Vagina (tissue), 2 donors: ENCODE results near the gene RDH14.

Experiments used
- CTCF ChIP-seq, 3 experiments: fragments of 450-650 bp in 2 of 3; fragments of 200-600 bp in 1 of 3; sonication (generic) in 1 of 3; IDR thresholded peaks; one replicate each; pipeline ENCODE4 v1.5.1; 2017 to 2019; ENCODE audit warnings: antibody characterized with exemption in 3 of 3, mild to moderate bottlenecking in 2 of 3, moderate library complexity in 2 of 3
- POLR2A ChIP-seq, 2 donors: fragments of 450-650 bp; IDR thresholded peaks; one replicate each; pipeline ENCODE4 v1.6.1; 2017; ENCODE audit warnings: antibody characterized with exemption in 2 of 2, mild to moderate bottlenecking in 2 of 2, moderate library complexity in 2 of 2
- POLR2AphosphoS5 ChIP-seq, 2 donors: sonication (generic); formaldehyde crosslinking; IDR thresholded peaks; one replicate each; pipeline ENCODE4 v1.9.0; 2017; ENCODE audit warnings: antibody characterized with exemption in 2 of 2, mild to moderate bottlenecking in 2 of 2, low read depth in 1 of 2; ENCODE audit not compliant: insufficient read depth in 1 of 2

GRCh38 chr2:18602298-18602697 lies 41.8 kb upstream of the RDH14 start:
- TF ChIP-seq CTCF (IDR thresholded peaks at IDR 0.05) (no peak), POLR2A (IDR thresholded peaks at IDR 0.05) (no peak), POLR2AphosphoS5 (IDR thresholded peaks at IDR 0.05; ENCODE audit: insufficient read depth in 1 of 2, low read depth in 1 of 2) (no peak)
